K562 (cell line): ENCODE measurements around the gene LLGL1. TPM values are rescaled to one million over a fixed set of nuclear protein-coding genes. Genes with fewer than 3 reads are reported as not detected.

Experiments
- ARHGAP35 ChIP-seq: fragments of 450-650 bp; IDR thresholded peaks from 2 replicates; pipeline ENCODE4 v1.6.1; 2018; ENCODE audit not compliant: partially characterized antibody
- CBFA2T3 ChIP-seq: fragments of 450-650 bp; IDR thresholded peaks from 2 replicates; pipeline ENCODE4 v1.6.1; 2017
- CCAR2 ChIP-seq: fragments of 200-400 bp; formaldehyde crosslinking; IDR thresholded peaks from 2 replicates; pipeline ENCODE4 v1.6.1; 2017; ENCODE audit warnings: mild to moderate bottlenecking, low read depth, low read length
- GTF2F1 ChIP-seq: IDR thresholded peaks from 2 replicates; pipeline ENCODE4 v1.6.1; 2011; ENCODE audit warnings: low read depth, low read length, improper control_type of control experiment
- HMG20B ChIP-seq: fragments of 250-450 bp; sonication (Bioruptor Pico); IDR thresholded peaks from 2 replicates; pipeline ENCODE4 v1.5.0; 2021; ENCODE audit warnings: mild to moderate bottlenecking
- JUN ChIP-seq, 2 experiments: sonication (generic) in 1 of 2; formaldehyde crosslinking in 1 of 2; IDR thresholded peaks; 2 replicates each; pipeline versions ENCODE4 v1.6.1 to v1.8.0; 2012 to 2022; ENCODE audit warnings: borderline replicate concordance in 2 of 2, mild to moderate bottlenecking in 2 of 2, improper control_type of control experiment in 1 of 2, low read depth in 1 of 2, low read length in 1 of 2, missing genetic modification reagents in 1 of 2
- MAZ ChIP-seq, 2 experiments: fragments of 450-650 bp in 1 of 2; sonication (generic) in 1 of 2; formaldehyde crosslinking; IDR thresholded peaks in 1 of 2; conservative IDR thresholded peaks in 1 of 2; 2 replicates each; pipeline versions ENCODE4 v1.4.0 to v1.5.0; 2020; ENCODE audit warnings: mild to moderate bottlenecking in 1 of 2, missing genetic modification reagents in 1 of 2
- NFATC3 ChIP-seq: fragments of 450-650 bp; IDR thresholded peaks from 2 replicates; pipeline ENCODE4 v1.6.1; 2017; ENCODE audit warnings: mild to moderate bottlenecking
- PTBP1 ChIP-seq: fragments of 200-400 bp; formaldehyde crosslinking; IDR thresholded peaks from 2 replicates; pipeline ENCODE4 v1.6.1; 2017; ENCODE audit warnings: low read depth, low read length
- ZNF184 ChIP-seq: sonication (generic); formaldehyde crosslinking; IDR thresholded peaks from 2 replicates; pipeline ENCODE4 v1.5.0; 2020; ENCODE audit warnings: missing genetic modification reagents
- ZNF584 ChIP-seq: fragments of 200-800 bp; sonication (Bioruptor generic); IDR thresholded peaks from 2 replicates; pipeline ENCODE4 v1.6.1; 2016; ENCODE audit warnings: low read depth, mild to moderate bottlenecking, missing genetic modification characterization, missing compliant biosample characterization
- ZSCAN32 ChIP-seq: fragments of 450-650 bp; formaldehyde crosslinking; IDR thresholded peaks from 2 replicates; pipeline ENCODE4 v1.4.0; 2020; ENCODE audit warnings: mild to moderate bottlenecking, moderate library complexity
- polyA plus RNA-seq, 8 experiments: library from polyadenylated mRNA; depleted of rRNA in 4 of 8; stranded (reverse) in 5 of 8; unstranded in 3 of 8; fragments of >200 nt; fragmentation: Nextera tagmentation in 2 of 8; fragmentation: Illumina TruSeq in 1 of 8; extraction: Ambion mirVana in 2 of 8; extraction: Trizol in 1 of 8; gene quantifications; 2 replicates each; pipeline versions ENCODE4 v1.2.1 to v1.2.3, GENCODE V29; 2011 to 2014; ENCODE audit warnings: inconsistent platforms in 1 of 8, missing spikeins in 1 of 8
- total RNA-seq, 7 experiments: library from RNA; depleted of rRNA in 6 of 7; stranded (reverse); fragments of >200 nt in 6 of 7; fragmentation: Illumina TruSeq in 2 of 7; extraction: Trizol in 2 of 7; gene quantifications; 2 replicates each; pipeline versions ENCODE4 v1.2.1 to v1.2.3, GENCODE V29; 2011 to 2021; ENCODE audit warnings: low replicate concordance in 1 of 7
- TF ChIP-seq, protein P1 (sequence below): fragments of 200-600 bp; sonication (generic); IDR thresholded peaks from one replicate; pipeline ENCODE4 v1.6.1; 2012; ENCODE audit warnings: mild to moderate bottlenecking, low read depth, low read length, inconsistent platforms
- TF ChIP-seq, protein P2 (sequence below): fragments of 450-650 bp; formaldehyde crosslinking; conservative IDR thresholded peaks from 2 replicates; pipeline ENCODE4 v1.4.0; 2022; ENCODE audit warnings: mild to moderate bottlenecking, missing genetic modification characterization

LLGL1 gene
- total and polyA plus RNA-seq, 9 of the 15 experiments (the other 6 are each of a cell fraction or from before 2014, with no cell fraction given) = 0.11 to 12.9 (median 5.3) TPM; not detected in 1

DNA sequence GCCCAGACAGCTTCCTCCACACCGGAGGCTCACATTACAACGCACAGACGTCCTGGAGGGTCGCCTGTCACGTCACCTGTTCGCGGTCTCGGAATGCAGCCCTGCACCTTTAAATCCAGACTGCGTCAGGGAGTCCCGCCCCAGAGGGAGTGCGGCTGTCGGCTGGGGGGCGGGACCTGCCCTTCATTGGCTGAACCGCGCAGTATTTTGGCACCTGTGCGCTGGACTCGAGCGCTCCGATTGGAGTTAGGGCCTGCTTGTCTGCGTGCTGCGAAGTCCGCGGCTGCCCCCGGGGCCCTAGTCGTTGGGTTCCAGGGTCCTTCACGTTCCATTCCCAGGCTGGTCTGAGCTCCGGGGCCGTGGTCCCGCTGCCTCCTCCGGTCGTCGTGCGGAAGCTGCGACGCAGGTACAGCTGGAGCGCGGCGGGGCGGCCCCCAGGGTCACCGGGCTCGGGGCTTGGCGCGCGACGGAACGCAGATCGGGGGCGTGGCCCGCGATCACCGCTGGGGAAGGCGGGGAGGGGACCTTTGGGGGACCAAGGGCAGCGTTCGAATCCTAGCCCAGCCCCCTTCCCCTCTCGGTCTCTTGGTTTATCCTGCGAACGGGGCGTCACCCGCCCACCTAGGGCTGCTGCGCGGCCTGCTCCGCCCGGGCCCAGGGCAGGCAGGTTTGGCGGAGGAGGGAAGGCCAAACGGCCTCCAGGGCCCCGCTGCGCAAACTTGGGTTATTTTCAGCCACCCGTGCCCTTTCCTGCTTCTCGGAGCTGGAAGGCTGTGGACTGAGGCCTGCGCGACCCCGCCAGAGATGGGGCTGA, 35.1 kb downstream of the LLGL1 start, which contains the start of gene MIEF2 (continued):
- TF ChIP-seq, protein P1, sequence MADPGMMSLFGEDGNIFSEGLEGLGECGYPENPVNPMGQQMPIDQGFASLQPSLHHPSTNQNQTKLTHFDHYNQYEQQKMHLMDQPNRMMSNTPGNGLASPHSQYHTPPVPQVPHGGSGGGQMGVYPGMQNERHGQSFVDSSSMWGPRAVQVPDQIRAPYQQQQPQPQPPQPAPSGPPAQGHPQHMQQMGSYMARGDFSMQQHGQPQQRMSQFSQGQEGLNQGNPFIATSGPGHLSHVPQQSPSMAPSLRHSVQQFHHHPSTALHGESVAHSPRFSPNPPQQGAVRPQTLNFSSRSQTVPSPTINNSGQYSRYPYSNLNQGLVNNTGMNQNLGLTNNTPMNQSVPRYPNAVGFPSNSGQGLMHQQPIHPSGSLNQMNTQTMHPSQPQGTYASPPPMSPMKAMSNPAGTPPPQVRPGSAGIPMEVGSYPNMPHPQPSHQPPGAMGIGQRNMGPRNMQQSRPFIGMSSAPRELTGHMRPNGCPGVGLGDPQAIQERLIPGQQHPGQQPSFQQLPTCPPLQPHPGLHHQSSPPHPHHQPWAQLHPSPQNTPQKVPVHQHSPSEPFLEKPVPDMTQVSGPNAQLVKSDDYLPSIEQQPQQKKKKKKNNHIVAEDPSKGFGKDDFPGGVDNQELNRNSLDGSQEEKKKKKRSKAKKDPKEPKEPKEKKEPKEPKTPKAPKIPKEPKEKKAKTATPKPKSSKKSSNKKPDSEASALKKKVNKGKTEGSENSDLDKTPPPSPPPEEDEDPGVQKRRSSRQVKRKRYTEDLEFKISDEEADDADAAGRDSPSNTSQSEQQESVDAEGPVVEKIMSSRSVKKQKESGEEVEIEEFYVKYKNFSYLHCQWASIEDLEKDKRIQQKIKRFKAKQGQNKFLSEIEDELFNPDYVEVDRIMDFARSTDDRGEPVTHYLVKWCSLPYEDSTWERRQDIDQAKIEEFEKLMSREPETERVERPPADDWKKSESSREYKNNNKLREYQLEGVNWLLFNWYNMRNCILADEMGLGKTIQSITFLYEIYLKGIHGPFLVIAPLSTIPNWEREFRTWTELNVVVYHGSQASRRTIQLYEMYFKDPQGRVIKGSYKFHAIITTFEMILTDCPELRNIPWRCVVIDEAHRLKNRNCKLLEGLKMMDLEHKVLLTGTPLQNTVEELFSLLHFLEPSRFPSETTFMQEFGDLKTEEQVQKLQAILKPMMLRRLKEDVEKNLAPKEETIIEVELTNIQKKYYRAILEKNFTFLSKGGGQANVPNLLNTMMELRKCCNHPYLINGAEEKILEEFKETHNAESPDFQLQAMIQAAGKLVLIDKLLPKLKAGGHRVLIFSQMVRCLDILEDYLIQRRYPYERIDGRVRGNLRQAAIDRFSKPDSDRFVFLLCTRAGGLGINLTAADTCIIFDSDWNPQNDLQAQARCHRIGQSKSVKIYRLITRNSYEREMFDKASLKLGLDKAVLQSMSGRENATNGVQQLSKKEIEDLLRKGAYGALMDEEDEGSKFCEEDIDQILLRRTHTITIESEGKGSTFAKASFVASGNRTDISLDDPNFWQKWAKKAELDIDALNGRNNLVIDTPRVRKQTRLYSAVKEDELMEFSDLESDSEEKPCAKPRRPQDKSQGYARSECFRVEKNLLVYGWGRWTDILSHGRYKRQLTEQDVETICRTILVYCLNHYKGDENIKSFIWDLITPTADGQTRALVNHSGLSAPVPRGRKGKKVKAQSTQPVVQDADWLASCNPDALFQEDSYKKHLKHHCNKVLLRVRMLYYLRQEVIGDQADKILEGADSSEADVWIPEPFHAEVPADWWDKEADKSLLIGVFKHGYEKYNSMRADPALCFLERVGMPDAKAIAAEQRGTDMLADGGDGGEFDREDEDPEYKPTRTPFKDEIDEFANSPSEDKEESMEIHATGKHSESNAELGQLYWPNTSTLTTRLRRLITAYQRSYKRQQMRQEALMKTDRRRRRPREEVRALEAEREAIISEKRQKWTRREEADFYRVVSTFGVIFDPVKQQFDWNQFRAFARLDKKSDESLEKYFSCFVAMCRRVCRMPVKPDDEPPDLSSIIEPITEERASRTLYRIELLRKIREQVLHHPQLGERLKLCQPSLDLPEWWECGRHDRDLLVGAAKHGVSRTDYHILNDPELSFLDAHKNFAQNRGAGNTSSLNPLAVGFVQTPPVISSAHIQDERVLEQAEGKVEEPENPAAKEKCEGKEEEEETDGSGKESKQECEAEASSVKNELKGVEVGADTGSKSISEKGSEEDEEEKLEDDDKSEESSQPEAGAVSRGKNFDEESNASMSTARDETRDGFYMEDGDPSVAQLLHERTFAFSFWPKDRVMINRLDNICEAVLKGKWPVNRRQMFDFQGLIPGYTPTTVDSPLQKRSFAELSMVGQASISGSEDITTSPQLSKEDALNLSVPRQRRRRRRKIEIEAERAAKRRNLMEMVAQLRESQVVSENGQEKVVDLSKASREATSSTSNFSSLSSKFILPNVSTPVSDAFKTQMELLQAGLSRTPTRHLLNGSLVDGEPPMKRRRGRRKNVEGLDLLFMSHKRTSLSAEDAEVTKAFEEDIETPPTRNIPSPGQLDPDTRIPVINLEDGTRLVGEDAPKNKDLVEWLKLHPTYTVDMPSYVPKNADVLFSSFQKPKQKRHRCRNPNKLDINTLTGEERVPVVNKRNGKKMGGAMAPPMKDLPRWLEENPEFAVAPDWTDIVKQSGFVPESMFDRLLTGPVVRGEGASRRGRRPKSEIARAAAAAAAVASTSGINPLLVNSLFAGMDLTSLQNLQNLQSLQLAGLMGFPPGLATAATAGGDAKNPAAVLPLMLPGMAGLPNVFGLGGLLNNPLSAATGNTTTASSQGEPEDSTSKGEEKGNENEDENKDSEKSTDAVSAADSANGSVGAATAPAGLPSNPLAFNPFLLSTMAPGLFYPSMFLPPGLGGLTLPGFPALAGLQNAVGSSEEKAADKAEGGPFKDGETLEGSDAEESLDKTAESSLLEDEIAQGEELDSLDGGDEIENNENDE = no peak
- TF ChIP-seq CCAR2 (no peak), ARHGAP35 (no peak), CBFA2T3 (no peak), ZNF184 (CRISPR knock-in tag) (no peak), NFATC3 (no peak), ZNF584 (CRISPR knock-in tag) (no peak), GTF2F1 (no peak), ZSCAN32 (CRISPR knock-in tag) (no peak), JUN (IDR thresholded peaks at IDR 0.05; ENCODE audit: borderline replicate concordance, low read depth, low read length) (no peak), JUN (CRISPR knock-in tag; IDR thresholded peaks at IDR 0.05; ENCODE audit: borderline replicate concordance) (no peak), MAZ (CRISPR knock-in tag; conservative IDR thresholded peaks at IDR 0.05 in 1 of 2, IDR thresholded peaks at IDR 0.05 in 1 of 2) (peak; percentile 61; a peak in 3 of 4 replicates), PTBP1 (no peak), HMG20B (CRISPR knock-in tag) (no peak)
- TF ChIP-seq, protein P2, sequence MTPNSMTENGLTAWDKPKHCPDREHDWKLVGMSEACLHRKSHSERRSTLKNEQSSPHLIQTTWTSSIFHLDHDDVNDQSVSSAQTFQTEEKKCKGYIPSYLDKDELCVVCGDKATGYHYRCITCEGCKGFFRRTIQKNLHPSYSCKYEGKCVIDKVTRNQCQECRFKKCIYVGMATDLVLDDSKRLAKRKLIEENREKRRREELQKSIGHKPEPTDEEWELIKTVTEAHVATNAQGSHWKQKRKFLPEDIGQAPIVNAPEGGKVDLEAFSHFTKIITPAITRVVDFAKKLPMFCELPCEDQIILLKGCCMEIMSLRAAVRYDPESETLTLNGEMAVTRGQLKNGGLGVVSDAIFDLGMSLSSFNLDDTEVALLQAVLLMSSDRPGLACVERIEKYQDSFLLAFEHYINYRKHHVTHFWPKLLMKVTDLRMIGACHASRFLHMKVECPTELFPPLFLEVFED (CRISPR knock-in tag) = no peak
